ENCODE measurements around the gene GAST.
A peak's percentile ranks its signal among the peaks of the same experiment; 100 is the strongest.

The GAST gene

GRCh38 chr17:41676058-41676419 is 36.1 kb upstream of the GAST start:
- Histone ChIP-seq H3K4me1 (no peaks in the 10 kb centered on the region), H3K9me3 (no peaks in the 10 kb centered on the region), H3K4me3 (no peak overlapping the region), H3K27me3 (peaks cover 0 to 18% of the 10 kb centered on the region in 2 donors), H3K27ac (no peak overlapping the region), H3K36me3 (no peaks in the 10 kb centered on the region)
- DNase-seq: no peak
- TF ChIP-seq CTCF (IDR thresholded peaks at IDR 0.05): no peak
- intact Hi-C loops (cut with DNase I; ENCODE audit: low total_unique reads): no loop called here

GRCh38 chr17:41678411-41678906 is 33.7 kb upstream of the GAST start:
- Histone ChIP-seq H3K36me3 (no peaks in the 10 kb centered on the region), H3K27ac (no peak overlapping the region), H3K9me3 (no peaks in the 10 kb centered on the region), H3K27me3 (peaks cover 0 to 20% of the 10 kb centered on the region in 2 donors), H3K4me3 (peak overlapping the region in 1 of 2 donors; percentile 11), H3K4me1 (no peaks in the 10 kb centered on the region)
- no peak for DNase-seq
- intact Hi-C loops (cut with DNase I; ENCODE audit: low total_unique reads): no loop called here
- TF ChIP-seq CTCF (IDR thresholded peaks at IDR 0.05): no peak

- Histone ChIP-seq H3K9me3 (no peaks in the 10 kb centered on the region), H3K4me3 (peak overlapping the region in 1 of 2 donors; percentile 11)
- DNase-seq: no peak
Observed at GRCh38 chr17:41678907-41679739, 33.0 kb upstream of the GAST start.

GRCh38 chr17:41679740-41680425 is 32.2 kb upstream of the GAST start:
- intact Hi-C loops (cut with DNase I; ENCODE audit: low total_unique reads): no loop called here
- no peak for TF ChIP-seq CTCF (IDR thresholded peaks at IDR 0.05)
- Histone ChIP-seq H3K36me3 (no peaks in the 10 kb centered on the region), H3K9me3 (no peaks in the 10 kb centered on the region), H3K27ac (no peak overlapping the region), H3K4me1 (no peaks in the 10 kb centered on the region), H3K27me3 (peaks cover 0 to 20% of the 10 kb centered on the region in 2 donors), H3K4me3 (no peak overlapping the region)
- no peak for DNase-seq

More at GRCh38 chr17:41678907-41679739, 33.0 kb upstream of the GAST start:
- Histone ChIP-seq H3K27ac (no peak overlapping the region), H3K36me3 (no peaks in the 10 kb centered on the region), H3K27me3 (peaks cover 0 to 20% of the 10 kb centered on the region in 2 donors), H3K4me1 (no peaks in the 10 kb centered on the region)
- TF ChIP-seq CTCF (IDR thresholded peaks at IDR 0.05): no peak
- intact Hi-C loops (cut with DNase I; ENCODE audit: low total_unique reads): no loop called here

GRCh38 chr17:41680426-41681040 is 31.6 kb upstream of the GAST start:
- TF ChIP-seq CTCF (IDR thresholded peaks at IDR 0.05): no peak
- Histone ChIP-seq H3K4me1 (no peaks in the 10 kb centered on the region), H3K36me3 (no peaks in the 10 kb centered on the region), H3K9me3 (no peaks in the 10 kb centered on the region), H3K27ac (no peak overlapping the region), H3K27me3 (peaks cover 0 to 20% of the 10 kb centered on the region in 2 donors), H3K4me3 (no peak overlapping the region)
- no peak for DNase-seq
- intact Hi-C loops (cut with DNase I; ENCODE audit: low total_unique reads): no loop called here
